Endothelial cell of umbilical vein (primary cell): ENCODE data around the gene DDB1. TPM values are rescaled to one million over a fixed set of nuclear protein-coding genes. Genes with fewer than 3 reads are reported as not detected.

Source experiments
- BruUV-seq: library from RNA; stranded (reverse); fragments of 400-500 nt; replicated peaks from 2 replicates; lab custom pipeline; 2021; lab: Mats Ljungman, UMichigan
- CTCF ChIA-PET: fragments of 300-600, 350-600 bp; sonication (Branson Sonifier 250); formaldehyde crosslinking; loops from one replicate; lab custom pipeline; 2021; ENCODE audit warnings: antibody characterized with exemption, inconsistent platforms; lab: Charles Lee
- POLR2A ChIA-PET: fragments of 300-600, 350-600 bp; sonication (Branson Sonifier 250); formaldehyde crosslinking; loops from one replicate; lab custom pipeline; 2021; ENCODE audit warnings: antibody characterized with exemption, inconsistent platforms; lab: Charles Lee
- DNase-seq: peaks from one replicate; pipeline ENCODE4 v3.0.0-alpha.2; 2011; ENCODE audit warnings: low read depth, low spot score
- FAIRE-seq: peaks from 2 replicates; lab custom pipeline; 2011; peaks lifted over from hg19 to GRCh38; lab: Jason Lieb, UNC
- H2AFZ ChIP-seq: 2 replicates; pipeline ENCODE4 v1.6.0; 2012; ENCODE audit warnings: low read depth, low read length, control low read depth, inconsistent platforms
- H3K27ac ChIP-seq: 2 replicates; pipeline ENCODE4 v1.5.1; 2011; ENCODE audit warnings: low read depth, mild to moderate bottlenecking, control low read depth, low read length, moderate library complexity; ENCODE audit not compliant: insufficient read depth
- H3K27me3 ChIP-seq, 2 experiments: 2 replicates each; pipeline versions ENCODE4 v1.6.0 to v1.6.1; 2011; ENCODE audit warnings: low read length in 2 of 2, mixed read lengths in 1 of 2; ENCODE audit not compliant: control insufficient read depth in 2 of 2, insufficient read depth in 2 of 2
- H3K36me3 ChIP-seq, 2 experiments: 2 replicates in 1 of 2; 3 replicates in 1 of 2; pipeline ENCODE4 v1.5.1; 2011; ENCODE audit warnings: low read length in 2 of 2, mild to moderate bottlenecking in 1 of 2, moderate library complexity in 1 of 2; ENCODE audit not compliant: control insufficient read depth in 2 of 2, insufficient read depth in 2 of 2; ENCODE audit errors: extremely low read depth in 1 of 2
- H3K4me1 ChIP-seq: 3 replicates; pipeline ENCODE4 v1.5.1; 2011; ENCODE audit warnings: mild to moderate bottlenecking, low read length; ENCODE audit not compliant: control insufficient read depth, insufficient read depth; ENCODE audit errors: extremely low read depth
- H3K4me2 ChIP-seq: 2 replicates; pipeline ENCODE4 v1.6.1; 2011; ENCODE audit warnings: low read length, control low read depth, mixed read lengths; ENCODE audit not compliant: insufficient read depth
- H3K4me3 ChIP-seq, 3 experiments: fragments of 200-600 bp in 1 of 3; sonication (generic), shearing (Covaris generic) in 1 of 3; replicated peaks in 1 of 3; 2 replicates each; pipeline ENCODE4 v1.5.1; 2011 to 2016; ENCODE audit warnings: control low read depth in 3 of 3, low read length in 3 of 3, mild to moderate bottlenecking in 2 of 3, inconsistent platforms in 1 of 3, low read depth in 1 of 3, moderate library complexity in 1 of 3; ENCODE audit not compliant: insufficient read depth in 1 of 3
- H3K79me2 ChIP-seq: 2 replicates; pipeline ENCODE4 v1.6.0; 2012; ENCODE audit warnings: low read length, inconsistent platforms; ENCODE audit not compliant: control insufficient read depth, insufficient read depth
- H3K9ac ChIP-seq: replicated peaks from 2 replicates; pipeline ENCODE3; 2011; ENCODE audit warnings: low read length, control low read depth; ENCODE audit not compliant: insufficient read depth; ENCODE audit errors: extremely low read depth
- H3K9me1 ChIP-seq: replicated peaks from 3 replicates; pipeline ENCODE4 v1.6.0; 2011; ENCODE audit warnings: mild to moderate bottlenecking, low read length; ENCODE audit not compliant: control insufficient read depth, insufficient read depth; ENCODE audit errors: extremely low read depth
- H3K9me3 ChIP-seq: replicated peaks from 2 replicates; pipeline ENCODE4 v1.5.1; 2012; ENCODE audit warnings: low read length, inconsistent platforms; ENCODE audit not compliant: control insufficient read depth, insufficient read depth
- H4K20me1 ChIP-seq: replicated peaks from 2 replicates; pipeline ENCODE3; 2011; ENCODE audit warnings: mild to moderate bottlenecking, low read length; ENCODE audit not compliant: control insufficient read depth, insufficient read depth; ENCODE audit errors: extremely low read depth
- CTCF ChIP-seq, 2 donors: IDR thresholded peaks; 1 replicate in 1 of 2; 2 replicates in 1 of 2; pipeline ENCODE4 v1.5.1; 2011; ENCODE audit warnings: low read length in 2 of 2, mild to moderate bottlenecking in 2 of 2, moderate library complexity in 2 of 2, control low read depth in 1 of 2, inconsistent platforms in 1 of 2, low read depth in 1 of 2; ENCODE audit not compliant: insufficient read depth in 1 of 2; ENCODE audit errors: extremely low read depth in 1 of 2
- EZH2 ChIP-seq: IDR thresholded peaks from 2 replicates; pipeline ENCODE4 v1.6.1; 2012; ENCODE audit warnings: borderline replicate concordance, low read depth, mild to moderate bottlenecking, moderate library complexity, low read length, inconsistent platforms; ENCODE audit not compliant: severe bottlenecking
- FOS ChIP-seq: IDR thresholded peaks from 2 replicates; pipeline ENCODE4 v1.6.1; 2011; ENCODE audit warnings: mild to moderate bottlenecking, low read length, moderate library complexity, borderline replicate concordance; ENCODE audit not compliant: insufficient read depth
- GATA2 ChIP-seq: IDR thresholded peaks from 2 replicates; pipeline ENCODE4 v1.7.0; 2011; ENCODE audit warnings: low read depth, mild to moderate bottlenecking, moderate library complexity, mixed read lengths, low read length; ENCODE audit not compliant: insufficient read length, insufficient read depth
- JUN ChIP-seq: IDR thresholded peaks from 2 replicates; pipeline ENCODE4 v1.6.1; 2011; ENCODE audit warnings: borderline replicate concordance, low read depth; ENCODE audit not compliant: insufficient read length, insufficient read depth
- MAX ChIP-seq: IDR thresholded peaks from 2 replicates; pipeline ENCODE4 v1.6.1; 2011; ENCODE audit not compliant: insufficient read depth, insufficient read length
- MYC ChIP-seq: IDR thresholded peaks from one replicate; pipeline ENCODE4 v1.6.1; 2011; ENCODE audit warnings: mild to moderate bottlenecking, low read depth, low read length
- POLR2A ChIP-seq: IDR thresholded peaks from 2 replicates; pipeline ENCODE4 v1.6.1; 2012; ENCODE audit warnings: low read depth, mild to moderate bottlenecking, control low read depth, low read length
- POLR2AphosphoS5 ChIP-seq: IDR thresholded peaks from 2 replicates; pipeline ENCODE4 v1.6.1; 2012; ENCODE audit warnings: low read depth, mild to moderate bottlenecking, control low read depth, low read length, moderate library complexity; ENCODE audit not compliant: insufficient read depth
- dilution Hi-C: fragments of 300-500 bp; cut with MboI; formaldehyde crosslinking; loops from one replicate; pipeline ENCODE4 v1.15.0; 2019; ENCODE audit warnings: low sequenced_read_pairs; ENCODE audit not compliant: extremely low pct_ligation_motif_present
- intact Hi-C: fragments of 100-400 bp; cut with micrococcal nuclease; formaldehyde crosslinking; loops from one replicate; pipeline ENCODE4 v1.10.0; 2022
- polyA plus RNA-seq, 4 experiments: library from polyadenylated mRNA; depleted of rRNA in 3 of 4; stranded (reverse) in 3 of 4; unstranded in 1 of 4; fragments of >200 nt; gene quantifications; 2 replicates each; pipeline versions ENCODE4 v1.2.1 to v1.2.3, GENCODE V29; 2011 to 2012; ENCODE audit warnings: missing spikeins in 1 of 4
- total RNA-seq: library from RNA; stranded (reverse); gene quantifications from 2 replicates; pipeline ENCODE4 v1.2.3, GENCODE V29; 2021

DDB1 gene
- total and polyA plus RNA-seq, 2 donors (not counting 3 experiments of a cell fraction or from before 2014, with no cell fraction given): 229 to 230 TPM

GRCh38 chr11:61297341-61297740 lies 35.6 kb downstream of the DDB1 start:
- Histone ChIP-seq H3K4me3 (no peak overlapping the region), H2AFZ (no peak overlapping the region), H3K9me3 (no peaks in the 10 kb centered on the region), H3K27me3 (peaks cover 5 to 9% of the 10 kb centered on the region in 2 experiments), H3K27ac (peak overlapping the region; percentile 84), H3K9me1 (no peaks in the 10 kb centered on the region), H4K20me1 (no peaks in the 10 kb centered on the region), H3K4me2 (peak overlapping the region; percentile 49), H3K79me2 (no peaks in the 10 kb centered on the region), H3K4me1 (peaks cover 41% of the 10 kb centered on the region), H3K36me3 (peaks cover 12 to 19% of the 10 kb centered on the region in 2 experiments), H3K9ac (no peak overlapping the region)
- FAIRE-seq (no peak), DNase-seq (no peak)
- BruUV-seq: no TSS peak
- CTCF ChIA-PET: interaction anchor here (1.3 to 1.5 kb wide), 2 partner anchors 43 to 88 kb away, joined by 4 to 5 read pairs; no protein-coding TSS in a partner anchor
- dilution Hi-C loops (no loop called here), intact Hi-C loops (loop anchor here (1.0 kb wide), 1 partner anchor 88 kb away; no protein-coding TSS in a partner anchor)
- POLR2A ChIA-PET: no interaction called here
- no peak for TF ChIP-seq POLR2AphosphoS5
- TF ChIP-seq CTCF (IDR thresholded peaks at IDR 0.05; ENCODE audit: extremely low read depth in 1 of 2, insufficient read depth in 1 of 2, low read depth in 1 of 2, low read length in 2 of 2): no peak
- TF ChIP-seq GATA2: no peak
- no peak for TF ChIP-seq MAX
- TF ChIP-seq POLR2A: no peak
- TF ChIP-seq EZH2: no peak
- TF ChIP-seq MYC: no peak
- TF ChIP-seq JUN: no peak
- no peak for TF ChIP-seq FOS
